GM23338 (cell line): Measurements from ENCODE around the gene NLK. TPM values are rescaled to one million over a fixed set of nuclear protein-coding genes. Genes with fewer than 3 reads are reported as not detected.

Experiments used
- ATAC-seq: fragments of 200-7000 bp; cut with Tn5 transposase; 3 replicates; pipeline ENCODE4 v1.9.1; 2020
- DNase-seq: peaks from one replicate; pipeline ENCODE4 v3.0.0-alpha.2; 2015; ENCODE audit warnings: low spot score
- H2AFZ ChIP-seq: fragments of 200-600 bp; sonication (generic); 2 replicates; pipeline ENCODE4 v1.8.0; 2016; ENCODE audit warnings: antibody characterized with exemption, mild to moderate bottlenecking, moderate library complexity
- H3F3A ChIP-seq: fragments of 200-600 bp; sonication (generic); replicated peaks from 2 replicates; pipeline ENCODE4 v1.8.0; 2017; ENCODE audit warnings: antibody characterized with exemption, mixed run types, low read depth
- H3K27ac ChIP-seq: fragments of 200-600 bp; sonication (generic); 2 replicates; pipeline ENCODE4 v1.6.1; 2016; ENCODE audit warnings: low read depth
- H3K27me3 ChIP-seq: fragments of 200-600 bp; sonication (generic); 2 replicates; pipeline ENCODE4 v1.8.0; 2016; ENCODE audit warnings: mild to moderate bottlenecking, mixed run types, moderate library complexity; ENCODE audit not compliant: insufficient read depth
- H3K36me3 ChIP-seq: fragments of 200-600 bp; sonication (generic); 2 replicates; pipeline ENCODE4 v1.8.0; 2016; ENCODE audit warnings: mild to moderate bottlenecking; ENCODE audit not compliant: insufficient read depth
- H3K4me1 ChIP-seq: fragments of 200-600 bp; sonication (generic); 2 replicates; pipeline ENCODE4 v1.8.0; 2016; ENCODE audit warnings: mild to moderate bottlenecking, moderate library complexity; ENCODE audit not compliant: insufficient read depth
- H3K4me2 ChIP-seq: fragments of 200-600 bp; sonication (generic); 2 replicates; pipeline ENCODE4 v1.7.1; 2017; ENCODE audit warnings: mixed run types
- H3K4me3 ChIP-seq: fragments of 200-600 bp; sonication (generic); 2 replicates; pipeline ENCODE4 v1.6.1; 2016; ENCODE audit warnings: mixed run types
- H3K79me2 ChIP-seq: fragments of 200-600 bp; sonication (generic); replicated peaks from 2 replicates; pipeline ENCODE4 v1.8.0; 2017; ENCODE audit warnings: mild to moderate bottlenecking; ENCODE audit not compliant: insufficient read depth
- H3K9me2 ChIP-seq: fragments of 200-600 bp; sonication (generic); 2 replicates; pipeline ENCODE4 v1.8.0; 2017; ENCODE audit not compliant: insufficient read depth
- H4K20me1 ChIP-seq: fragments of 200-600 bp; sonication (generic); replicated peaks from 2 replicates; pipeline ENCODE4 v1.8.0; 2017; ENCODE audit warnings: mild to moderate bottlenecking; ENCODE audit not compliant: insufficient read depth
- H3K27ac Mint-ChIP-seq: 2 replicates; pipeline ENCODE4 v1.8.0; 2020; ENCODE audit warnings: inconsistent platforms, mild to moderate bottlenecking, moderate library complexity, mixed read lengths
- H3K27me3 Mint-ChIP-seq: 3 replicates; pipeline ENCODE4 v1.8.0; 2022; ENCODE audit warnings: low read depth, mild to moderate bottlenecking, moderate library complexity, mixed read lengths, inconsistent platforms; ENCODE audit not compliant: insufficient read depth, poor library complexity
- H3K36me3 Mint-ChIP-seq: 3 replicates; pipeline ENCODE4 v1.8.0; 2021; ENCODE audit warnings: low read depth, mild to moderate bottlenecking, inconsistent platforms, moderate library complexity, mixed read lengths
- H3K4me1 Mint-ChIP-seq: 3 replicates; pipeline ENCODE4 v1.8.0; 2020; ENCODE audit warnings: mild to moderate bottlenecking, inconsistent platforms, mixed read lengths
- H3K4me3 Mint-ChIP-seq: 3 replicates; pipeline ENCODE4 v1.8.0; 2021; ENCODE audit warnings: moderate library complexity, mild to moderate bottlenecking, inconsistent platforms, mixed read lengths
- H3K9me3 Mint-ChIP-seq: 3 replicates; pipeline ENCODE4 v1.8.0; 2020; ENCODE audit warnings: moderate library complexity, mild to moderate bottlenecking, inconsistent platforms, mixed read lengths
- CREB1 ChIP-seq: fragments of 250-450 bp; sonication (Bioruptor Pico); IDR thresholded peaks from 2 replicates; pipeline ENCODE4 v1.5.0; 2020; ENCODE audit warnings: low read depth, mild to moderate bottlenecking, moderate library complexity
- CTCF ChIP-seq, 2 experiments: fragments of 200-600 bp in 1 of 2; sonication (generic) in 1 of 2; conservative IDR thresholded peaks; 2 replicates each; pipeline versions ENCODE4 v1.5.1 to v1.6.1; 2016 to 2017; ENCODE audit warnings: antibody characterized with exemption in 2 of 2, low read depth in 2 of 2, mild to moderate bottlenecking in 2 of 2, moderate library complexity in 1 of 2
- EZH2phosphoT487 ChIP-seq: fragments of 200-600 bp; sonication (generic); IDR thresholded peaks from one replicate; pipeline ENCODE4 v1.8.1; 2018; ENCODE audit warnings: antibody characterized with exemption; ENCODE audit not compliant: unreplicated experiment
- REST ChIP-seq: IDR thresholded peaks from one replicate; pipeline ENCODE4 v1.6.1; 2018; ENCODE audit warnings: antibody characterized with exemption; ENCODE audit not compliant: unreplicated experiment
- STAT1 ChIP-seq: IDR thresholded peaks from one replicate; pipeline ENCODE4 v1.6.1; 2016; ENCODE audit warnings: antibody characterized with exemption; ENCODE audit not compliant: unreplicated experiment
- polyA plus RNA-seq: library from polyadenylated mRNA; unstranded; fragments of >200 nt; fragmentation: Nextera tagmentation; extraction: Ambion mirVana; gene quantifications from 2 replicates; pipeline ENCODE4 v1.2.1, GENCODE V29; 2016
- total RNA-seq: library from RNA; depleted of rRNA; stranded (reverse); fragments of >200 nt; shearing (Covaris generic); gene quantifications from 2 replicates; pipeline ENCODE4 v1.2.3, GENCODE V29; 2014

NLK gene
- total and polyA plus RNA-seq, 2 experiments from 2014 or later: 34.7 to 78.5 TPM

GRCh38 chr17:28133562-28133970 is 91.1 kb downstream of the NLK start:
- H2AFZ ChIP-seq: no peak overlapping the region
- no peaks in the 10 kb centered on the region for H3K79me2 ChIP-seq
- ATAC-seq: no peak
- Mint-ChIP-seq H3K4me1 (no peaks in the 10 kb centered on the region), H3K27me3 (no peaks in the 10 kb centered on the region), H3K4me3 (no peak overlapping the region), H3K27ac (no peak overlapping the region), H3K36me3 (peaks cover 28% of the 10 kb centered on the region), H3K9me3 (no peaks in the 10 kb centered on the region)
- no peaks in the 10 kb centered on the region for H3K9me2 ChIP-seq
- peaks cover 4% of the 10 kb centered on the region; the same call in 1 of the 2 replicates for H3K36me3 ChIP-seq
- no peaks in the 10 kb centered on the region for H3K4me1 ChIP-seq
- H4K20me1 ChIP-seq: peaks cover 4% of the 10 kb centered on the region; the same call in 1 of the 2 replicates
- H3K4me2 ChIP-seq: no peak overlapping the region
- no peaks in the 10 kb centered on the region for H3F3A ChIP-seq
- no peaks in the 10 kb centered on the region for H3K27me3 ChIP-seq
- TF ChIP-seq STAT1: no peak
- no peak overlapping the region for H3K27ac ChIP-seq
- no peak overlapping the region for H3K4me3 ChIP-seq
- DNase-seq: no peak

- Histone ChIP-seq H3K4me1 (no peaks in the 10 kb centered on the region), H3K27me3 (no peaks in the 10 kb centered on the region), H3K79me2 (no peaks in the 10 kb centered on the region), H3F3A (no peaks in the 10 kb centered on the region), H4K20me1 (no peaks in the 10 kb centered on the region), H3K27ac (no peak overlapping the region), H3K36me3 (peaks cover 4% of the 10 kb centered on the region; the same call in 1 of the 2 replicates), H2AFZ (no peak overlapping the region), H3K9me2 (no peaks in the 10 kb centered on the region), H3K4me2 (no peak overlapping the region), H3K4me3 (no peak overlapping the region)
- H3K27ac Mint-ChIP-seq: no peak overlapping the region
- DNase-seq: no peak
- H3K4me1 Mint-ChIP-seq: no peaks in the 10 kb centered on the region
- H3K9me3 Mint-ChIP-seq: no peaks in the 10 kb centered on the region
- H3K27me3 Mint-ChIP-seq: no peaks in the 10 kb centered on the region
- peaks cover 26% of the 10 kb centered on the region for H3K36me3 Mint-ChIP-seq
- no peak overlapping the region for H3K4me3 Mint-ChIP-seq
- TF ChIP-seq EZH2phosphoT487 (no peak), CREB1 (no peak), REST (no peak), CTCF (conservative IDR thresholded peaks at IDR 0.05; ENCODE audit: low read depth in 2 of 2) (0 out of 4 replicates have a peak, but pooled peaks of 1 of the 2 experiments have one; percentile 18), STAT1 (no peak)
- no peak for ATAC-seq
These were observed 94.4 kb downstream of the NLK start for GRCh38 chr17:28136923-28137322.
